CD14-positive monocyte (primary cell): ENCODE data around the gene CFAP61. TPM values are rescaled to one million over a fixed set of nuclear protein-coding genes. Genes with fewer than 3 reads are reported as not detected.

ENCODE experiments used
- DNase-seq, 3 donors: peaks; one replicate each; pipeline ENCODE4 v3.0.0-alpha.2; 2011 to 2022
- H2AFZ ChIP-seq: 2 replicates; pipeline ENCODE4 v1.6.0; 2012; ENCODE audit warnings: mild to moderate bottlenecking, low read depth, low read length, inconsistent platforms; ENCODE audit not compliant: insufficient read depth, poor library complexity, severe bottlenecking
- H3K27ac ChIP-seq, 2 donors: 1 replicate in 1 of 2; 2 replicates in 1 of 2; pipeline ENCODE4 v1.5.1; 2012 to 2013; ENCODE audit warnings: low read length in 2 of 2, control low read depth in 1 of 2, inconsistent platforms in 1 of 2, low read depth in 1 of 2, mild to moderate bottlenecking in 1 of 2
- H3K27me3 ChIP-seq, 2 donors: one replicate each; pipeline versions ENCODE4 v1.6.0 to v1.6.1; 2011 to 2013; ENCODE audit warnings: low read length in 2 of 2; ENCODE audit not compliant: control insufficient read depth in 2 of 2, insufficient read depth in 2 of 2
- H3K36me3 ChIP-seq, 2 donors: replicated peaks in 1 of 2; 1 replicate in 1 of 2; 2 replicates in 1 of 2; pipeline versions ENCODE4 v1.5.1 to v1.6.1; 2012 to 2013; ENCODE audit warnings: low read length in 2 of 2, control low read depth in 1 of 2, inconsistent platforms in 1 of 2, mild to moderate bottlenecking in 1 of 2; ENCODE audit not compliant: insufficient read depth in 2 of 2, control insufficient read depth in 1 of 2
- H3K4me1 ChIP-seq, 2 donors: 1 replicate in 1 of 2; 2 replicates in 1 of 2; pipeline versions ENCODE4 v1.5.1 to v1.6.1; 2012 to 2013; ENCODE audit warnings: low read length in 2 of 2, control low read depth in 1 of 2, inconsistent platforms in 1 of 2, mild to moderate bottlenecking in 1 of 2, moderate library complexity in 1 of 2; ENCODE audit not compliant: insufficient read depth in 2 of 2, control insufficient read depth in 1 of 2
- H3K4me2 ChIP-seq: replicated peaks from 2 replicates; pipeline ENCODE3; 2012; ENCODE audit warnings: low read length, moderate library complexity, mild to moderate bottlenecking; ENCODE audit not compliant: poor library complexity, severe bottlenecking; ENCODE audit errors: extremely low read depth
- H3K4me3 ChIP-seq, 3 experiments: fragments of 200-600 bp in 1 of 3; sonication (generic) in 1 of 3; replicated peaks in 1 of 3; 1 replicate in 2 of 3; 2 replicates in 1 of 3; pipeline ENCODE4 v1.5.1; 2011 to 2013; ENCODE audit warnings: low read length in 3 of 3, mild to moderate bottlenecking in 3 of 3, control low read depth in 2 of 3, low read depth in 2 of 3, inconsistent platforms in 1 of 3, moderate library complexity in 1 of 3
- H3K79me2 ChIP-seq: 2 replicates; pipeline ENCODE4 v1.6.0; 2012; ENCODE audit warnings: mild to moderate bottlenecking, control low read depth, inconsistent platforms, low read length, moderate library complexity; ENCODE audit not compliant: insufficient read depth
- H3K9ac ChIP-seq: 2 replicates; pipeline ENCODE4 v1.6.0; 2017; ENCODE audit warnings: low read length, mild to moderate bottlenecking; ENCODE audit not compliant: insufficient read depth, poor library complexity, severe bottlenecking
- H3K9me3 ChIP-seq, 2 donors: replicated peaks in 1 of 2; 1 replicate in 1 of 2; 2 replicates in 1 of 2; pipeline versions ENCODE4 v1.5.1 to v1.6.1; 2012 to 2013; ENCODE audit warnings: low read length in 2 of 2, control low read depth in 1 of 2; ENCODE audit not compliant: control insufficient read depth in 1 of 2, insufficient read depth in 1 of 2
- H4K20me1 ChIP-seq: 2 replicates; pipeline ENCODE4 v1.6.0; 2012; ENCODE audit warnings: mild to moderate bottlenecking, low read length, control low read depth, moderate library complexity; ENCODE audit not compliant: insufficient read depth
- H3K27ac Mint-ChIP-seq, 7 donors: one replicate each; pipeline ENCODE4 v1.8.0; 2020; ENCODE audit warnings: mild to moderate bottlenecking in 7 of 7, mixed read lengths in 7 of 7, moderate library complexity in 6 of 7, inconsistent platforms in 2 of 7
- H3K27me3 Mint-ChIP-seq, 3 donors: one replicate each; pipeline ENCODE4 v1.8.0; 2021 to 2022; ENCODE audit warnings: low read depth in 3 of 3, mild to moderate bottlenecking in 3 of 3, mixed read lengths in 3 of 3, moderate library complexity in 3 of 3, inconsistent platforms in 1 of 3
- H3K36me3 Mint-ChIP-seq, 2 donors: one replicate each; pipeline ENCODE4 v1.8.0; 2020; ENCODE audit warnings: mixed read lengths in 2 of 2, inconsistent platforms in 1 of 2, mild to moderate bottlenecking in 1 of 2
- H3K4me1 Mint-ChIP-seq: one replicate; pipeline ENCODE4 v1.8.0; 2020; ENCODE audit warnings: mild to moderate bottlenecking, mixed read lengths
- H3K4me3 Mint-ChIP-seq, 2 donors: one replicate each; pipeline ENCODE4 v1.8.0; 2020; ENCODE audit warnings: mild to moderate bottlenecking in 2 of 2, mixed read lengths in 2 of 2, moderate library complexity in 1 of 2
- H3K9me3 Mint-ChIP-seq, 7 donors: one replicate each; pipeline ENCODE4 v1.8.0; 2020 to 2022; ENCODE audit warnings: mixed read lengths in 7 of 7, mild to moderate bottlenecking in 6 of 7, moderate library complexity in 6 of 7, inconsistent platforms in 2 of 7
- CTCF ChIP-seq: fragments of 200-600 bp; IDR thresholded peaks from one replicate; pipeline ENCODE4 v1.8.0; 2022; ENCODE audit warnings: antibody characterized with exemption, mild to moderate bottlenecking
- WGBS: methylation state at CpG from one replicate; pipeline ENCODE4 v1.1.5; 2013; ENCODE audit warnings: missing lambda C conversion rate; ENCODE audit not compliant: insufficient coverage; 5-methylcytosine and 5-hydroxymethylcytosine counted together
- intact Hi-C, 2 donors: fragments of 100-400 bp; cut with micrococcal nuclease; formaldehyde crosslinking; loops; one replicate each; pipeline versions ENCODE4 v1.15.0 to v1.15.1; 2023
- polyA plus RNA-seq, 3 donors: library from polyadenylated mRNA; depleted of rRNA in 1 of 3; unstranded in 2 of 3; stranded (reverse) in 1 of 3; fragments of 300-500 nt in 2 of 3; fragments of >200 nt in 1 of 3; fragmentation: Illumina TruSeq in 2 of 3; gene quantifications; 1 replicate in 2 of 3; 2 replicates in 1 of 3; pipeline ENCODE4 v1.2.3, GENCODE V29; 2012 to 2021

CFAP61 gene
- polyA plus RNA-seq, 3 donors: not detected

- Histone ChIP-seq H3K9me3 (no peaks in the 10 kb centered on the region), H4K20me1 (no peaks in the 10 kb centered on the region), H3K27ac (no peak overlapping the region), H3K4me1 (no peaks in the 10 kb centered on the region), H3K4me3 (no peak overlapping the region), H3K79me2 (no peaks in the 10 kb centered on the region), H3K27me3 (peaks cover 0 to 2% of the 10 kb centered on the region in 2 donors), H3K9ac (no peak overlapping the region), H2AFZ (no peak overlapping the region), H3K4me2 (no peak overlapping the region), H3K36me3 (no peaks in the 10 kb centered on the region)
- no peak for TF ChIP-seq CTCF
- Mint-ChIP-seq H3K27ac (no peak overlapping the region), H3K9me3 (peaks cover 0 to 2% (median 0%) of the 10 kb centered on the region in 7 donors), H3K4me1 (peaks cover 7% of the 10 kb centered on the region), H3K36me3 (no peaks in the 10 kb centered on the region), H3K4me3 (no peak overlapping the region), H3K27me3 (peaks cover 0 to 5% (median 3%) of the 10 kb centered on the region in 3 donors)
- 36% methylated on average over 2 of the region's 2 CpGs for WGBS
- no peak for DNase-seq
- intact Hi-C loops: loop anchor here (2.0 to 10.0 kb wide), 3 partner anchors 319 to 509 kb away; no protein-coding TSS in a partner anchor
Observed at GRCh38 chr20:20085812-20086211, 33.5 kb downstream of the CFAP61 start.

- 92% methylated on average over 2 of the region's 4 CpGs for WGBS
- Histone ChIP-seq H3K79me2 (no peaks in the 10 kb centered on the region), H4K20me1 (no peaks in the 10 kb centered on the region), H3K27ac (no peak overlapping the region), H3K9ac (no peak overlapping the region), H3K36me3 (no peaks in the 10 kb centered on the region), H2AFZ (no peak overlapping the region), H3K9me3 (no peaks in the 10 kb centered on the region), H3K4me2 (no peak overlapping the region), H3K4me3 (no peak overlapping the region), H3K4me1 (no peaks in the 10 kb centered on the region), H3K27me3 (no peaks in the 10 kb centered on the region)
- TF ChIP-seq CTCF: no peak
- Mint-ChIP-seq H3K4me3 (no peak overlapping the region), H3K4me1 (peaks cover 5% of the 10 kb centered on the region), H3K9me3 (peaks cover 0 to 2% (median 0%) of the 10 kb centered on the region in 7 donors), H3K27me3 (peaks cover 0 to 5% (median 5%) of the 10 kb centered on the region in 3 donors), H3K27ac (no peak overlapping the region), H3K36me3 (no peaks in the 10 kb centered on the region)
- no peak for DNase-seq
- intact Hi-C loops: loop anchor here in 1 of 2 donors (10.0 kb wide), 2 partner anchors 316 to 506 kb away; no protein-coding TSS in a partner anchor
Observed at GRCh38 chr20:20089018-20089417, 36.7 kb downstream of the CFAP61 start.
